Activated CD8-positive, alpha-beta memory T cell treated with anti-CD3 and anti-CD28 coated beads for 24 hours (primary cell): ENCODE results near the gene DEK.
"Not testable (repeated sequence)": the region's sequence is repeated elsewhere in the genome, so short reads cannot be mapped to it uniquely, and the experiment has no call there.

Source experiments
- DNase-seq: peaks from one replicate; pipeline ENCODE4 v3.0.0-alpha.2; 2020

Gene DEK

GRCh38 chr6:18237167-18237566 is 27.2 kb downstream of the DEK start:
- DNase-seq, result no peak

GRCh38 chr6:18235524-18235923 is 28.8 kb downstream of the DEK start:
- DNase-seq, result no peak

- no peak for DNase-seq
These were observed 29.8 kb downstream of the DEK start for GRCh38 chr6:18234564-18234963.

- not testable (repeated sequence) for DNase-seq
These were observed 30.6 kb downstream of the DEK start for GRCh38 chr6:18233770-18234169.

GRCh38 chr6:18231856-18232255 is 32.5 kb downstream of the DEK start:
- not testable (repeated sequence) for DNase-seq

GRCh38 chr6:18228590-18228989 is 35.7 kb downstream of the DEK start:
- not testable (repeated sequence) for DNase-seq

GRCh38 chr6:18227166-18227565 is 37.2 kb downstream of the DEK start:
- DNase-seq, result not testable (repeated sequence)

- DNase-seq, result not testable (repeated sequence)
These were observed 37.8 kb downstream of the DEK start for GRCh38 chr6:18226451-18227105.

GRCh38 chr6:18221288-18221615 is 43.1 kb downstream of the DEK start:
- DNase-seq, result no peak

GRCh38 chr6:18219591-18219990 is 44.7 kb downstream of the DEK start:
- DNase-seq, result no peak

- DNase-seq, result no peak
These were observed 46.1 kb downstream of the DEK start for GRCh38 chr6:18218233-18218632.

GRCh38 chr6:18216411-18216810 is 47.9 kb downstream of the DEK start:
- no peak for DNase-seq

GRCh38 chr6:18215436-18215835 is 48.9 kb downstream of the DEK start:
- no peak for DNase-seq

- DNase-seq, result no peak
These were observed 50.3 kb downstream of the DEK start for GRCh38 chr6:18214003-18214402.

GRCh38 chr6:18213439-18213838 is 50.9 kb downstream of the DEK start:
- no peak for DNase-seq

GRCh38 chr6:18212231-18212630 is 52.1 kb downstream of the DEK start:
- DNase-seq, result no peak

- no peak for DNase-seq
These were observed 53.0 kb downstream of the DEK start for GRCh38 chr6:18211338-18211737.

- DNase-seq, result no peak
These were observed 53.6 kb downstream of the DEK start for GRCh38 chr6:18210707-18211106.

GRCh38 chr6:18209539-18210197 is 54.7 kb downstream of the DEK start:
- DNase-seq, result no peak

- DNase-seq, result not testable (repeated sequence)
These were observed 55.6 kb downstream of the DEK start for GRCh38 chr6:18208778-18209177.

GRCh38 chr6:18207949-18208348 is 56.4 kb downstream of the DEK start:
- DNase-seq, result no peak

- DNase-seq, result no peak
These were observed 56.9 kb downstream of the DEK start for GRCh38 chr6:18207438-18207837.

- DNase-seq, result no peak
These were observed 57.7 kb downstream of the DEK start for GRCh38 chr6:18206591-18206990.

GRCh38 chr6:18204691-18205090 is 59.6 kb downstream of the DEK start:
- no peak for DNase-seq

- no peak for DNase-seq
These were observed 60.5 kb downstream of the DEK start for GRCh38 chr6:18203786-18204185.
